ENCODE measurements around the gene GPR3.

DNA sequence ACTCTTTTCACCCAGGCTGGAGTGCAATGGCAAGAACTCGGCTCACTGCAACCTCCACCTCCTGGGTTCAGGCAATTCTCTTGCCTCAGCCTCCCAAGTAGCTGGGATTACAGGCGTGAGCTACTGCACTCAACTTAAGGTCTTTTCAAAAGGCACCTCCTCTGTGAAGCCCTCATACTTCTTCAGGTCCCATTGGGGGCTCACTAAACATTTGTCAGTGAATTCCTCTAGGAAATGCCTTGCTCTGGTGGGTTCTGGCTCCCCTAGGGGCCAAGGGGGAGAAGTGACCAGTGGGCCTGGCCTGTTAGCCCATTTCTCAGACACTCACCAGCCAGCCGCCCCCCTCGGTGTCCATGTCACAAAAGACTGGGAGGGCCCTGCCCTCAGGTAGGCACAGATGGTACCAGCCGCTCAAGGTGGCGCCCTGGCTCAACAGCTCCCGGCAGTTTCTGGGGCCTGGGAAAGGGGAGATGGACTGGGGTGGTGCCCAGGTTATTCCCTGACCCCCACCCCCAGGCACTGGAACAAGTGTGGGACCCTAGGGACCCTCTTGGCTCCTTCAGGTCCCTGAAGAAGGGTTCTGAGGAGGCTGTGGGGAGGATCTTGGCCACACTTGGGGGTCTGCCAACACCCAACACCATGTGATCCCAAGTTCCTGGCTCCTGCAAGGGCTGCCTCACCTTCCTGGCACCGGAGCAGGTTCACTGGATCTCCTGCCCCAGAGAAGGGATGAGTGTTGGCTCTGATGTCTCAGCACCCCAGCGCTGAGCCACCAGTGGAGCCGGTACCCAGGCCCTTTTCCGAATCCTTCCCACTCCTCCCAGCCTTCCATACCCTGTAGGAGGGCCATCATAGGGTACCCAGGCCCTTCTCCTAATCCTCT lies 19.4 kb upstream of the GPR3 start:
- TF ChIP-seq POLR2A (IDR thresholded peaks at IDR 0.05; ENCODE audit: low read depth, low read length) (no peak), EZH2 (IDR thresholded peaks at IDR 0.05; ENCODE audit: borderline replicate concordance, low read depth, low read length, severe bottlenecking) (no peak), POLR2AphosphoS5 (IDR thresholded peaks at IDR 0.05; ENCODE audit: insufficient read depth, low read depth, low read length) (no peak), FOS (IDR thresholded peaks at IDR 0.05; ENCODE audit: borderline replicate concordance, insufficient read depth, low read length) (no peak), JUN (IDR thresholded peaks at IDR 0.05; ENCODE audit: borderline replicate concordance, insufficient read depth, insufficient read length, low read depth) (no peak)
- TF ChIP-seq, protein P1, sequence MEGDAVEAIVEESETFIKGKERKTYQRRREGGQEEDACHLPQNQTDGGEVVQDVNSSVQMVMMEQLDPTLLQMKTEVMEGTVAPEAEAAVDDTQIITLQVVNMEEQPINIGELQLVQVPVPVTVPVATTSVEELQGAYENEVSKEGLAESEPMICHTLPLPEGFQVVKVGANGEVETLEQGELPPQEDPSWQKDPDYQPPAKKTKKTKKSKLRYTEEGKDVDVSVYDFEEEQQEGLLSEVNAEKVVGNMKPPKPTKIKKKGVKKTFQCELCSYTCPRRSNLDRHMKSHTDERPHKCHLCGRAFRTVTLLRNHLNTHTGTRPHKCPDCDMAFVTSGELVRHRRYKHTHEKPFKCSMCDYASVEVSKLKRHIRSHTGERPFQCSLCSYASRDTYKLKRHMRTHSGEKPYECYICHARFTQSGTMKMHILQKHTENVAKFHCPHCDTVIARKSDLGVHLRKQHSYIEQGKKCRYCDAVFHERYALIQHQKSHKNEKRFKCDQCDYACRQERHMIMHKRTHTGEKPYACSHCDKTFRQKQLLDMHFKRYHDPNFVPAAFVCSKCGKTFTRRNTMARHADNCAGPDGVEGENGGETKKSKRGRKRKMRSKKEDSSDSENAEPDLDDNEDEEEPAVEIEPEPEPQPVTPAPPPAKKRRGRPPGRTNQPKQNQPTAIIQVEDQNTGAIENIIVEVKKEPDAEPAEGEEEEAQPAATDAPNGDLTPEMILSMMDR (IDR thresholded peaks at IDR 0.05; ENCODE audit: extremely low read depth in 1 of 2, insufficient read depth in 1 of 2, low read depth in 1 of 2, low read length in 2 of 2), result peak; percentile 36 to 46
- TF ChIP-seq, protein P2, sequence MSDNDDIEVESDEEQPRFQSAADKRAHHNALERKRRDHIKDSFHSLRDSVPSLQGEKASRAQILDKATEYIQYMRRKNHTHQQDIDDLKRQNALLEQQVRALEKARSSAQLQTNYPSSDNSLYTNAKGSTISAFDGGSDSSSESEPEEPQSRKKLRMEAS (IDR thresholded peaks at IDR 0.05; ENCODE audit: insufficient read depth, insufficient read length), result no peak
